DOHH2 (cell line): ENCODE data around the gene ZFHX2.

Experiments used
- H3F3A ChIP-seq: fragments of 200-600 bp; sonication (generic), shearing (Covaris generic); 2 replicates; pipeline ENCODE4 v1.6.0; 2016; ENCODE audit warnings: antibody characterized with exemption, mild to moderate bottlenecking; ENCODE audit not compliant: control insufficient read depth, insufficient read depth
- H3K27ac ChIP-seq: fragments of 200-600 bp; sonication (generic); 2 replicates; pipeline ENCODE4 v1.5.1; 2014; ENCODE audit warnings: low read depth, mild to moderate bottlenecking, low read length, moderate library complexity
- H3K27me3 ChIP-seq: fragments of 200-600 bp; sonication (generic); 2 replicates; pipeline ENCODE4 v1.6.1; 2014; ENCODE audit warnings: mild to moderate bottlenecking, low read length, mixed read lengths; ENCODE audit not compliant: control insufficient read depth
- H3K36me3 ChIP-seq: fragments of 200-600 bp; sonication (generic); 2 replicates; pipeline ENCODE4 v1.6.1; 2014; ENCODE audit warnings: mild to moderate bottlenecking, low read length, moderate library complexity, mixed read lengths; ENCODE audit not compliant: control insufficient read depth
- H3K4me1 ChIP-seq: fragments of 200-600 bp; sonication (generic); 2 replicates; pipeline ENCODE4 v1.6.1; 2014; ENCODE audit warnings: mild to moderate bottlenecking, low read length, mixed read lengths; ENCODE audit not compliant: control insufficient read depth
- H3K4me2 ChIP-seq: fragments of 200-600 bp; sonication (generic); 2 replicates; pipeline ENCODE4 v1.6.0; 2014; ENCODE audit warnings: mild to moderate bottlenecking, low read length, moderate library complexity
- H3K4me3 ChIP-seq: fragments of 200-600 bp; sonication (generic); 2 replicates; pipeline ENCODE4 v1.5.1; 2014; ENCODE audit warnings: mild to moderate bottlenecking, low read length, mixed read lengths
- H3K79me2 ChIP-seq: fragments of 200-600 bp; sonication (generic); 2 replicates; pipeline ENCODE4 v1.6.1; 2014; ENCODE audit warnings: mild to moderate bottlenecking, low read length, mixed read lengths; ENCODE audit not compliant: control insufficient read depth
- H3K9me2 ChIP-seq: fragments of 200-600 bp; sonication (generic); replicated peaks from 2 replicates; pipeline ENCODE4 v1.6.1; 2014; ENCODE audit warnings: mild to moderate bottlenecking, low read length, mixed read lengths; ENCODE audit not compliant: control insufficient read depth
- H3K9me3 ChIP-seq: fragments of 200-600 bp; sonication (generic); 2 replicates; pipeline ENCODE4 v1.6.1; 2014; ENCODE audit warnings: antibody characterized with exemption, low read length, mixed read lengths; ENCODE audit not compliant: control insufficient read depth, insufficient read depth
- H4K20me1 ChIP-seq: fragments of 200-600 bp; sonication (generic); 2 replicates; pipeline ENCODE4 v1.6.0; 2014; ENCODE audit warnings: low read depth, mild to moderate bottlenecking, antibody characterized with exemption, low read length, moderate library complexity; ENCODE audit not compliant: control insufficient read depth, insufficient read depth
- CTCF ChIP-seq: fragments of 200-600 bp; sonication (generic); IDR thresholded peaks from one replicate; pipeline ENCODE4 v1.5.1; 2014; ENCODE audit warnings: antibody characterized with exemption, mild to moderate bottlenecking, low read depth, low read length; ENCODE audit not compliant: poor library complexity, severe bottlenecking
- EZH2phosphoT487 ChIP-seq: fragments of 200-600 bp; sonication (generic); IDR thresholded peaks from 2 replicates; pipeline ENCODE4 v1.6.1; 2017; ENCODE audit warnings: borderline replicate concordance, mild to moderate bottlenecking, antibody characterized with exemption, low read length, moderate library complexity, mixed read lengths

The ZFHX2 gene

GRCh38 chr14:23525611-23526010, 26.0 kb downstream of the ZFHX2 start:
- Histone ChIP-seq H3K79me2 (no peaks in the 10 kb centered on the region), H3K27me3 (no peaks in the 10 kb centered on the region), H3F3A (no peaks in the 10 kb centered on the region), H3K4me2 (no peak overlapping the region), H3K9me3 (no peaks in the 10 kb centered on the region), H3K4me1 (no peaks in the 10 kb centered on the region), H3K36me3 (no peaks in the 10 kb centered on the region), H3K9me2 (no peaks in the 10 kb centered on the region), H3K4me3 (no peak overlapping the region), H3K27ac (no peak overlapping the region), H4K20me1 (no peaks in the 10 kb centered on the region)
- no peak for TF ChIP-seq CTCF
- TF ChIP-seq EZH2phosphoT487, result no peak

DNA sequence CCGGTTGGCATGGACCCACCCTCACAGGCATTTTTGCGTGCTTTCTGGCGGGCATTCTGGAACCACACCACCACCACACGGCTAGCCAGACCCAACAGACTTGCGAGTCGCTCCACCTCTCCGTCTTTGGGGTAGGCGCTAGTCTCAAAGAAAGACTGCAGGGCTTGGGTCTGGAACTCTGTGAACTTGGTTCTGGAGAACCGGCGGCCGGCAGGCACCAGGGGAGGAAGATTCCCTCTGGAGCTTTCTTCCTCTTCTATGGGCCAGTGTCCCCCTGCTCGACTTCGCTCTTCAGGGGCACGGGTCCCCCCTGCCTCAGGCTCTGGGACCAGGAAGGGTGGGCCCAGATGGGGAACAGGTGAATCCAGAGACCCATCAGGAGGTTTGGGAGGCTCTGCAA, 26.6 kb downstream of the ZFHX2 start:
- TF ChIP-seq CTCF (no peak), EZH2phosphoT487 (no peak)
- H3K9me3 ChIP-seq, result no peaks in the 10 kb centered on the region
- H3K79me2 ChIP-seq, result no peaks in the 10 kb centered on the region
- H3K27ac ChIP-seq, result no peak overlapping the region
- no peaks in the 10 kb centered on the region for H4K20me1 ChIP-seq
- H3K9me2 ChIP-seq, result no peaks in the 10 kb centered on the region
- no peak overlapping the region for H3K4me2 ChIP-seq
- no peaks in the 10 kb centered on the region for H3K4me1 ChIP-seq
- no peak overlapping the region for H3K4me3 ChIP-seq
- H3K27me3 ChIP-seq, result no peaks in the 10 kb centered on the region
- H3K36me3 ChIP-seq, result no peaks in the 10 kb centered on the region
- H3F3A ChIP-seq, result no peaks in the 10 kb centered on the region

DNA sequence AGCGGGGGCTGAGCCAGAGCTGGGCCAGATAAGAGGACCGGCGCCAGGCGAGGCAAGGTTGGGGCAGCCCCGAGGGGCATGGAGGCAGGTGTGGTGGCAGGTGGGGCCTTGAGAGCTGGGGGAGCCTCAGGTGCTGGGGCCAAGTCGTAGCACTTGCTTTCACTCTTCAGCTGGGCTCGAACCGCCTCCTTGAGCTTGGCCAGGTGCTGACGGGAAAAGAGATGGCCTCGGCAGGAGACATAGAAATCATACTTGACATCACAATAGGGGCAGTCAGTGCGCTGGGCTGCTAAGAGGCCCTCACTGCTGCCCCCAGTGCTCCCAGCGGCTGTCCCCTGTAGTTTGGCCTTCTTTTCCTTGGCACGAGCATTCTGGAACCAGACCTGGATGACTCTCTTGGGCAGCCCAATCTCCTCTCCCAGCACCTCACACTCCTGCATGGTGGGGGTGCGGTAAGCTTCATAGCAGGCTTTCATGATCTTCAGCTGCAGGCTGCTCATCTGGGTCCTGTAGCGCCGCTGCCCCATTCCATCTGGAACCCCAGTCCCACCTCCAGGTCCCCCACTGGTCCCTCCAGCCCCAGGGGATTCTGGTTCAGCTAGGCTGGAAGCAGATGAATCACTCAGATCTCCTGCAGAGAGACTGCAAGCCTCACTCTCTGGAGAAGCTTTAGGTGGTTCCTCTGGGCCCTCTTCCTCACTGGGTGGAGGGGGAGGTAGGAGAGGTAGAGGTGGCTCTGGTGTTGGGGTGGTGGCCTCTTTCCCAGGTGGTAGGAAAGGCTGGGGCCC, 28.1 kb downstream of the ZFHX2 start:
- Histone ChIP-seq H3K79me2 (no peaks in the 10 kb centered on the region), H3K36me3 (no peaks in the 10 kb centered on the region), H4K20me1 (no peaks in the 10 kb centered on the region), H3K4me2 (no peak overlapping the region), H3K4me3 (no peak overlapping the region), H3K9me2 (no peaks in the 10 kb centered on the region), H3F3A (no peaks in the 10 kb centered on the region), H3K9me3 (no peaks in the 10 kb centered on the region), H3K27me3 (no peaks in the 10 kb centered on the region), H3K4me1 (no peaks in the 10 kb centered on the region), H3K27ac (no peak overlapping the region)
- TF ChIP-seq CTCF (no peak), EZH2phosphoT487 (no peak)
